GM21737 (cell line): Measurements from ENCODE around the gene THSD8.
A peak's percentile ranks its signal among the peaks of the same experiment; 100 is the strongest.

Experiments used
- ATAC-seq: cut with Tn5 transposase; IDR thresholded peaks from one replicate; pipeline ENCODE4 v1.9.1; 2021; ENCODE audit warnings: mild to moderate bottlenecking, moderate library complexity; ENCODE audit not compliant: unreplicated experiment

Gene THSD8

DNA sequence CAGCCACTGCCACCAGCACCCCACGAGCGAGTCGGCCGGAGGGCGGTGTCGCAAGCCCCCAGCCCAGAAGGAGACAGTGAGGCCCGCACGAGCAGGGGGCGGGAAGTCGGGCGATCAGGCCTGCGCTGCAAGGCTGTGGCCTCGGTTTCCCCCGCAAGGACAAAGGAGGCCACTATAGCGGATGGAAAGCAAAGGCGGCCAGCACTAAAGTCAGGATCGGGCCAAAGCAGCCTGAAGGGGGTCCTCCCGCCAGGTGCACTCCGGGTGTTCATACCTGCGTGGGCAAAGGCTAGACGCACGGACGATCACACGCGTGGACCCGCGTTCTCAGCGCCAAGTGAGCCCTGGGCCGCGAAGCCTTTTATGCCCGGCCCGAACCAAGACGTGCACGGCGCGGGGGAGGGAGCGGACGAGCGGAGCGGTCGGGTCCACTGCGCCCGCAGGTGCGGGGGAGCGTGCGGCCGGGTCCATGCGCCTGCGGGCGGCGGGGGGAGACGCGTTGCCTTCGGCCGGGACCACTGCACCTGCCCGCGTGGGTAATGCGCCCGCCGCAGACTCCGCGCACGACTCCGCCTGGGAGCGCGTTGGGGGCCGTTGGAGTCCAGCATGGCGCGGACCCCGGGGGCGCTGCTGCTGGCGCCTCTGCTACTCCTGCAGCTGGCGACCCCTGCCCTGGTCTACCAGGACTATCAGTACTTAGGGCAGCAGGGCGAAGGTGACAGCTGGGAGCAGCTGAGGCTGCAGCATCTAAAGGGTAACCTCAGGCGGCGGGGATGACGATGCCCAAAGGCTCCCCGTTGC is at the start of gene THSD8, which contains the start of gene PRDX2:
TSS of gene THSD8 (plus strand) at position 604 of the 801 bp plus-strand sequence. CDS start at position 607, 3 bp downstream.
TSS of gene PRDX2 (minus strand) at position 335 of the 801 bp plus-strand sequence. CDS start 539 bp downstream, outside the sequence.
- ATAC-seq = no peak

DNA sequence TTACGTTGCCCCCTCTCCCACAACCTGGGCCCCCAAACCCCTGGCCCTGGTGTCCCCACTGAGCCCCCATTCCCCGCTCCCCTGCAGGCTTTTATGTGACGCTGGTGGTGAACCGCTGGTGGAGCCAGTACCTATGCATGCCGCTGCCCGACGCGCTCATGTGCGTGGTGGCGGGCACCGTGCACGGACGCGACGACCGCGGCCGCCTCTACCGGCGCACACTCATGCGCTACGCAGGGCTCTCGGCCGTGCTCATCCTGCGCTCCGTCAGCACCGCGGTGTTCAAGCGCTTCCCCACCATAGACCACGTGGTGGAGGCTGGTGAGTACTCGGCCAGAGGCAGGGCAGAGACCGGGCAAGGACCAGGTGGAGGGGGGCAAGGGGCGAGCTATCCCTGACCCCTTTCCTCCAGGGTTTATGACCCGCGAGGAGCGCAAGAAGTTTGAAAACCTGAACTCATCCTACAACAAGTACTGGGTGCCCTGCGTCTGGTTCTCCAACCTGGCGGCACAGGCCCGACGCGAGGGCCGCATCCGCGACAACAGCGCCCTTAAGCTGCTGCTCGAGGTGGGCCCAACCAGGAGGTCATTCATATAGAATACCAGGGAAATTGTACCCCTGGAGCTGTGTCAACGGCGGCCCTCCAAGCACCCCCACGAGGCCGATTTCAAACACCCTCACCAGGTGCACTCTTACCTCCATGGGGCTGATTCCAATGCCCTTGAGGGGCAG is 47.2 kb upstream of the THSD8 start:
- ATAC-seq = no peak

DNA sequence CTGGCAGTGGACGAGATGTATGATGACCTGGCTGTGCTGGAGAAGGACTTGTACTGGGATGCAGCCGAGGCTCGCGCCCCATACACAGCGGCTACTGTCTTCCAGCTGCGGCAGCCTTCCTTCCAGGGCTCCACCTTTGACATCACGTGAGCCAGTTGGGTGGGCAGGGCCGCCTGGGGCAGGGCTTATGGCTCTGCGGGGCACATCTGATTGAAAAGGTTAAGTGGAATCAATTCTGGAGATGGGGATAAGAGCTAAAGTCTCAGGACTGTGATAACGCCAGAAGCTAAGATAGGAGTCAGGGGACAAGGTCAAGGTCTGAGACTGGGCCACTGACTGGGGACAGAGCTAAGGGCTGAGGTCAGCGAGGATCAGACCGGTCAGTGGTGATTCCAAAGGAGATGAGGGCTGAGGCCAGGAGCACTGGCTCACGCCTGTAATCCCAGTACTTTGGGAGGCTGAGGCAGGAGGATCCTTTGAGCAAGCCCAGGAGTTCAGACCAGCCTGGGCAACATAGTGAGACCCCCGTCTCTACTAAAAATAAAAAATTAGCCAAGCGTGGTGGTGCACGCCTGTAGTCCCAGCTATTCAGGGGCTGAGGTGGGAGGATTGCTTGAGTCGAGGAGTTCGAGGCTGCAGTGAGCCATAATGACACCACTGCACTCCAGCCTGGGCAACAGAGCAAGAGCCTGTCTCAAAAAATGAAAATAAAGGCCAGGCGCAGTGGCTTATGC is 45.6 kb upstream of the THSD8 start:
- no peak for ATAC-seq

DNA sequence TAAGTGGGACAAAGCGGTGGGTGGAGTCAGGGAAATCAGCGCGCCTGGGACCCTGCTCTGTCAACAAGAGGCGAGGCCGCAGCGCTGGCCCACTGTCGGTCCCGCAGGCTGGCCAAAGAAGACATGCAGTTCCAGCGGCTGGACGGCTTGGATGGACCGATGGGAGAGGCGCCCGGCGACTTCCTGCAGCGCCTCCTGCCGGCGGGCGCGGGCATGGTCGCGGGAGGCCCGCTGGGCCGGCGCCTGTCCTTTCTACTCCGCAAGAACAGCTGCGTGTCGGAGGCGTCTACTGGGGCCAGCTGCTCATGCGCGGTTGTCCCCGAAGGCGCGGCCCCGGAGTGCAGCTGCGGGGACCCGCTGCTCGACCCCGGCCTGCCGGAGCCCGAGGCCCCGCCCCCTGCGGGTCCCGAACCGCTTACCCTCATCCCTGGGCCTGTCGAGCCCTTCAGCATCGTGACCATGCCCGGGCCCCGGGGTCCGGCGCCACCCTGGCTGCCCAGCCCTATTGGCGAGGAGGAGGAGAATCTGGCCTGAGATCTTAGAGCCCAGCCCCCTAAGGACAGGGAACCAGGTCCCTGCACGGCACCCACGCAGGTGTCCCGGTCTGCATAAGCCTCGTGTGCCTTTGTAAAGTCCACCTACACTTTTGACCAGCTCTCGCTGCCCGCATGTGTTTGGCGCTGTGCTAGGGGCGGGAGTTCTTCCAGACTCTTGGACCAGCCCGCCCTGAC is 44.2 kb upstream of the THSD8 start:
- ATAC-seq = no peak

DNA sequence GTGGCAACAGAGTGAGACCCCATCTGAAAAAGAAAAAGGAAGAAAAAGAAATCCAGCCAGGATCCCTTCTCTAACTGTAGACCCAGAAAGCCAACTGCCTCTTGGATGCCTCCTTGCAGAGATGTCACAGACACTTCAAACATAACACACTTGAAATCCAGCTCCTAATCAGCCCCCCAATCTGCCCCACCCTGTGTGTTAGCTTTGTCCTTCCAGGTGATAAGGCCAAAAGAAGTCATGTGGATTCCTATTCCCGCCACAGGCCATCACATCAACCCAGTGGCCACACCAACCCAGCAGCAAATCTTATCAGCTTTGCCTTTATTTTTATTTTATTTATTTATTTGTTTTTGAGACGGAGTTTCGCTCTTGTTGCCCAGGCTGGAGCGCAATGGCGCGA is 42.2 kb upstream of the THSD8 start:
- no peak for ATAC-seq

DNA sequence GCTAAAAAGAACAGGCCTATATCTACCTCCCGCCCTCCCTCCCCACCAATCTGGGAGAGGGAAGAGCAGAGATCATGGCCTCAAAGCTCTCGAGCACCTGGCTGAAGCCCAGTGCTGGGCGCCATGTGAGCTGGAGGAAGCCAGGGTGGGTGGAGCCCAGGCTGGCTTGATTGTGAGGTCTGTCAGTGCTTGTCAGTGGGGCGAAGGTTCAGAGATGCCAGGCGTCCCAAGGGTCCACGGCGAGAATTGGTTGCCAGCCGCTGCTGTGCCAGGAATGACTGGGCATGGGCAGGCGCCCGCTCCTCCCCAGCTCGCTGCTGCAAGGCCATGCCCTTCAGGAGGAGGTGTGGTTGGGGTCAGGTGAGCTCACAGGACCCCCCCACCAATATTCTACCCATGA is 38.8 kb upstream of the THSD8 start:
- no peak for ATAC-seq

DNA sequence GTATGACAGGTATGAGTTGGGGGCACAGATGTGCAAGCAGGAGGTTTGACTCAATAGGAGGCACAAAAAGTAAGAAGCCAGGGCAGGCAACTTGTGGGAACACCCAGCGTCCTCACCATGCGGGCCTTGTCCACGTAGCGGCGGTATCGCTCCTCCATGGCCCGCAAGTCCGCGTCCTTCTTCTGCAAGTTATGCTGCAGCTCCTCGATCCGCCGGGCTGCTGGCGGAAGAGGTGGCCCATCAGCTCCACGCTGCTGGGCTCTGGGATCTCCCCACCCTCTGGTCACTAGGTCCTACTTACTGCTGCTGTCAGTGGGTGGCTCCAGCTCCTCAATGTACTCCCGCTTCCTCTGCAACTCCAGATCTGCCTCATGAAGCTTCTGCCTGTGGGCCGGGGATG is 37.2 kb upstream of the THSD8 start:
- no peak for ATAC-seq

DNA sequence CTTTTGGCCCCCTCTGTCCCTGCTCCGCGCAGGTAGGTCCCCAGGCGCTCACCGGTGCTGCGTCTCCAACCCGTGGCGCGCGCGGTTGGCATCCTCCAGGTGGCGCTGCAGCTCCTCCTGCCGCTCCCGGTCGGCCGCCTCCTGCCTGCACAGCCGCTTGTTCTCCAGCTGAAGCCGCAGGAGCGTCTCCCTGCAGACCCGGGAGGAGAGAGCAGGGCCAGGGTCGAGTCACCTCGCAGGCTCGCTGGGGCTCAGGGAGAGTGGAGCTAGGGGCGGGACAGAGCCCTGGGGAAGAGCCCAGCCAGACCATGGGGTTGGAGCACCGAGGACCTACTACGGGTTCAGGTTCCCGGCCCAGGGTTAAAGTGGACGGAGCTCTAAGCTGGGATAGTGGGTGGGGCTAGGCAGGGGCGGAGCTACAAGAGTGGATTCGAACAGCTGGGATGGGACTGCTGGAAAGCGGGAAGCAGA is 35.8 kb upstream of the THSD8 start:
- peak; percentile 54 for ATAC-seq

DNA sequence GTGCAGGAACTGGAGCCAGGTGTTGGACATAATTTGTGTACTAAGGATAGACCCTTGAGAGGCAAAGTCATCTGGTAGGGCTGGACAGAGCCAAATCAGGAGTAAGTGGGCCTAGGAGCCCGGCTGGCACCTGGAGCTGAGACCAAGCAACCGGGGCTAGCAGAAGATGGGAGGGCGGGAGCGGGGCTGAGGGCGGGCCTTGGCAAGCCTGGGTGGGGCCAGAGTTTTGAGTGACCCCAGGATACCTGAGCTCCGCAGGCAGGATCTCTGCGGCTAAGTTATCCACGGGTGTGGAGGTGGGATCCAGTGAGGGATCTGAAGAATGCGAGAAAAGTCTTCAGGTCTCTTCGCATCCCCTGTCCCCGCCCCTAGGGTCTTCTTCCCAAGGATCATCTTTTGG is 34.7 kb upstream of the THSD8 start:
- no peak for ATAC-seq

DNA sequence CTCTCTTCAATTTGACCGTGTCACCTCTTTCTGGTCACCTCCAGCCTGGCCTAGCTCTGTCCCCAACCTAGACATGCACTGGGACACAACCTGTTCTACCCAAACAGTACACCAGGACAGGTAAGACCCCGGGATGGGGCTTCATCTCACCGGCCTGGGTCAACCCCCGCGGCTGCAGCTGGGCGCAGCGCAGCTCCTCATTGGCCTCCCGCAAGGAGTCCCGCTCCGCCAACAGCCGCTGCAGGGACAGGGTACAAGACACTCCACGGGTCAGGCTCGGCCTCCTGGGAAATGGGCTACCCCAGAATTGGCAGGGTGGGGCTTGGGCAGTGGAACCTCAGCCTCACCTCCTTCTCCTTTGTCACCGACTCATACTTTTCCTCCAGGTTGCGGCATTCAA is 34.2 kb upstream of the THSD8 start:
- ATAC-seq = no peak

DNA sequence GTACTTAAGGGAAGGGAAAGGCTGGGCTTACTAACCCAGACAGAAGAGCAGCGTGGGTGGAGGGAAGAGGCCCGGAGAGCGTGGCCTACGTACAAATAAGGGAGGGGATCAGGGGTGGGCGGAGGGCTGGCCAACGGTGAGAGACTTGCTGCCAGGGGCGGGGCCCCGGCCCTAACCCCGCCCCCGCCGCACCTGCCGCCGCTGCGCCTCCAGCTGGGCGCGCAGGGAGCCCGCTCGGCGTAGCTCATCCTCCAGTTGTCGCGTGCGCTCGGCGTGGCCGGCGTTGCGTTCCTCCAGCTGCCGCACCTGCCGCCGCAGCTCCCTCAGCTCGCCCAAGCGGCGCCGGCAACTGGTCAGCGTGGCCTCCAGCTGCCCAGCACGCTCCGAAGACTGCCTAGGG is 32.2 kb upstream of the THSD8 start:
- ATAC-seq = no peak

DNA sequence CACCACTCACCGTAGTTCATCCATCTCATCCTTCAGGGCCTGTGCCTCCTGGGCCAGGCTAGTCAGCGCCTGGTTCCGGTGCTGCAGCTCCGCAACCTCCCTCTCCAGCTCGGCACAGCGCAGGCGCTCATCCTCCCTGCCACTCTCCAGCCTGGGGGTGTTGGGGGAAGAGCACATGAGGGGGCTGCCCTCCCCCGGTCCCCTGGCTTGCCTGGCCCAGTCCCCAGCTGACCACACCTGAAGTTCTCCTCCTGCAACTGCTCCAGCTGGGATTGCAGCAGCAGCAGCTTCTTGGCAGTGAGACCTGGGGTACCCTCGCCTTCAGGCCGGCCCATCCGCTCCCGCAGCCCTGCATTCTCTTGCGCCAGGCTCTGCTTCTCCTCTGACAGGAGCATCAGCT is 30.9 kb upstream of the THSD8 start:
- ATAC-seq = no peak

DNA sequence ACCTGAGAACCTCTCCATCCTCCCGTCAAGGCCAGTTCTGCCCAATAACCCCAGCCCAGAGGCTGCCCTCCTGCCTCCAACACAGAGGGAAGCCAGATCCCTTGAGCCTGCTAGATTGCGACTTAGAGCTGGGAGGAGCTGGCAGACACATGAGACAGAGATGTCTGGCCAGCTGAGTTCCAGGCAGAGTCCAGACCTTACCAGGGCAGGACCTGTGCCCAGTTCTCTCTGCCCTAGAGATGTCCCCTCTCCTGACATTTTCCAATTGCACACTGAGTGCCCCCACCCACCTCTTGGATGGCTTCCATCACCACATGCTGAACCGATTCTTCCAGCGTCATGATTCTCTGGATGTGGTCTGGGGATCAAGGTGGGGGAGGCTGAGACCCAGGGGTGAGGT is 29.5 kb upstream of the THSD8 start:
- ATAC-seq = no peak

DNA sequence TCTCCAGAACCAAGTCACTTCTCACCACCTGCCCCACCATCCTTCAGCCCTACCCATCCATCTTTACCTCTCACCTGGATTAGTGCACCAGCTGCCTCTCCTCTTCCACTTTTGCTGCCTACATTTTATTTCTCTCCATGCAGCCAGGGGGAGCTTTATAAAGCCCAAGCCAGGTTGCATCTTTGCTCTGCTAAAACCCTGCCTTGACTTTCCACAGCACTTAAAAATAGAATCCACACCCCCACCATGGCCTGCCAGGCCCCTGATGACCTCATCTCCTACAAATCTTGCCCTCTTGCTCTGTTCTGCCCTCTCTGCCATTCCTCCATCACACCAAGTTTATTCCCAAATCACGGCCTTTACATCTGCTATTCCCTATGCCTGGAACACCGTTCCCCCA is 28.3 kb upstream of the THSD8 start:
- no peak for ATAC-seq

DNA sequence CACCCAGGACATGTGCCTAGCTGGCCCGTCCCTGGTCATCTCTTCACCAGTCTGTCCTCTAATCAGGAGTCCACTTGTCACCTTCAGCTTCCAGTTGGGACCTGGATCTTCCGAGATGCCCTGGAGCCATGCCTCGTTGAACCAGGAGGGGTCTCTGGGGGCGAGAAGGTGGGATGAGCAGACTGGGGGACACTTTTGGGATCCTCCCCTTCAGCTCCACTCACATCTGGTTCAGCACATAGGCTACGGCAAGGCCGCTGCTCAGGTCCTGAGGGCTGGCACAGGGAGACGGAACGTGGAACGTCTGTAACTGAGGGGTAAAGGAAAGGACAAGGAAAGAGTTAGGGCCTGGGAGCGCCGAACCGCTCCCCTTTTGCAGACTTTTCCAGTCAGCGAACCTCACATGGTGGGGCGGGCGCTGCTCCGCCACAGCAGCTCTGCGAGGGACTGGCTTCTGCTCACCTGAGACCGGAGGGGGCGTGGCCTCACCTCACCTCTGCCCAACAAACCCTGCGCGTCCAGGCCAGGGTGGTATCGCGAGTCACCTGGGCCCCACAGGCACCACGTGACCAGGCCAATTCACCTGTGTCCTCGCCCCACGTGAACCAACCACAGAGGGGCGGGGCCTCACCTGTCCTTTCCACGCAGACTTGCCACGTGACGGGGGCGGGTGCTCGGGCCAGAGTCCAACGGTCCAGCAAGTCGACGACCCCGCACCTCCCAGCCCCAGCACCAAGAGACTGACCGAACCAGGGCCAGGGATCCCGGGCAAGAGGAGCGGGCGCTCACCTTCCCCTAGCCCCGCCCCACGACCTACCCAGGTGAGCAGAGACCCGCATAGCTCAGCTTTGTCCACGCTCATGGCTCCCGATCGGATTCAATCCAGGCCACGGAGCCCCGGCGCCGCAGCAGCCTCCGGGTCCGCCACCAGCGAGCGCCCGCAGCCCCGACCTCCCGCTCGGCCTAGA is 27.0 kb upstream of the THSD8 start, which contains the start of gene HOOK2:
TSS of gene HOOK2 (minus strand) at position 965 of the 968 bp plus-strand sequence. CDS start at position 862, 103 bp downstream.
- ATAC-seq = no peak

DNA sequence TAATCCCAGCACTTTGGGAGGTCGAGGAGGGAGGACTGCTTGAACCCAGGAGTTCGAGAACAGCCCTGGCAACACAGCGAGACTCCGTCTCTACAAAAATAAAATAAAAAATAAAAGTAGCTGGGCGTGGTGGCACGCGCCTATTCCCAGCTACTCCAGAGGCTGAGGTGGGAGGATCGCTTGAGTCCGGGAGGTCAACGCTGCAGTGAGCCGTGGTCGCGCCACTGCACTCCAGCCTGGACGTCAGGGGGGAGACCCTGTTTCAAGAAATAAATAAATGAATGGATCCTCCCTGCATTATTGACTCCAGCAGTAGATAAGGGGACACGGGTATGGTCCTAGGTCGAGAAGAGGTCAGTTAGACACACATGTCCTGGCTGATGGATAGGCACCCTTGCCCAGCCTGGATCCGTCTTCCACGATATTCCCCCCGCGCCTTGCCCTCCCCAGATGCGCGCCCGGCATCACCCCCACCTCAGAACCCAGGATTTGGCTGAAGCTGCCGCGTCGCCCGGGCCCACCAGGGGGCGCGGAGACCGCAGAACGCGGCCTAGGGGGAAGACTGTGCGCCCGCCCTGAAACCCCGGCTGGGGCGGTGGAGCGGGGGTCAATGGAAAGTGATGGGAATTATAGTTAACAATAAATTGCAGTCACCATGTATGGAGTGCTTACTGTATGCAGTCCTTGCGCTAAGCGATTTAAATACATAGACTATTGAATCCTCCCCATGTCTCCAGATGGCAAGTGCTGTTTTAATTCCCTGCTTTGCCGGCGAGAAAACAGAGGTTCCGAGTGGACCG is 24.5 kb upstream of the THSD8 start:
- peak; percentile 46 for ATAC-seq

DNA sequence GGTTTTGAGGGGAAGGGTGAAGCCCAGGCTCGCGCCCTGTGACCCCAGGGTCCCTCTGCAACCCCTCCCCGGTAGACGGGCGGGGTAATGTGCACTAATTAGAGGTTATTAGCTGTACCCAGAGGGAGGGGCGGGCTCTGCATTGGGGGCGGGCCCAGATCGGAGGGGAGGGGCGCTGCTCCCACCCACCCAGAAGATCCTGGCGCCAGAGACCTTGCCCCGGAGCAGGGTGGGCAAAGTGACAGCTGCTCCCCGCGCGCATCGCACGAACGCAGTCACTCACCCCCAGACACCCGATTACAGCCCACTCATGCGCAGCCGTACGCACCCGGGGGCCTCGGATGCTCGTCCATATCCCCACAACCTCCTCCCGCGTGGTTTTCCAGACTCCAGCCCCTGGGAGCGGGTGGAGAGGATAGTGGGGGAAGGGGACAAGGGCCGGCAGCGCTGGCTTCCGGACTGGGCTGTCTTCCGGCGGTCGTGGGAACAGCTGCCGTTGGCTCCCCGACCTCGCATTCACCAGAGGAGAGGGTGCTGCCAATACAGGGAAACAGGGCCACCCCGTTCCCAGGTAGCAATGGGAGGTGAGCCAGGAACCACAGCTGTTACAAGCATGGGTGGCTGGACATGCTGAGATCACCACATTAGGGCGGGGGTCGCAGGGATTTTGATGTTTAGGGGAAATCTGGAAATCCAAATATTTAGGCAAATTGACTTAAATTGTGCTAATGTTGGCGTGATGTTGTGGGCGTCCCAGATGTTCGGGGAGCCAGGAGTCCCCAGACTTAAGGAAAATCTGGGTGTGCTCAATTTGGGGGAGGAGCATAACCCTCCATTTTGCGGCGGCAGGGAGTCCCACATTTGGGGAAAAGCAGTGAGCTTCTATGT is 23.6 kb upstream of the THSD8 start:
- peak; percentile 10 for ATAC-seq

DNA sequence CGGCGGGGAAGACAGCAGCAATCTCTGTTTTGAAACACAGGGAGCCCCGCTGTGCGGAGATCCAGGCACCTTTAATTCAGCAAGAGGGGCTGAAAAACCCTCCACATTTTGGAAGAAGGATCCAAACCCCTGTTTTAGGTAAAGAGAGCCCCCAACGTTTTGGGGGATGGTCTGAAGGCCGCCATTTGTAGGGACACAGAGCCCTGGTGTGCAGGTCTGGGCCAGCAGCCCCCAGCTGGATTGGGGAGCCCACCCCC is 23.0 kb upstream of the THSD8 start:
- ATAC-seq = no peak
